NCI-H146 treated with DMSO at 0.1 percent for 48 hours (cell line): ENCODE results near the gene PDE11A.

Source experiments
- DNase-seq: peaks from one replicate; lab custom pipeline; 2025; ENCODE audit not compliant: unreplicated experiment; lab: John Stamatoyannopoulos, UW

Gene PDE11A

DNA sequence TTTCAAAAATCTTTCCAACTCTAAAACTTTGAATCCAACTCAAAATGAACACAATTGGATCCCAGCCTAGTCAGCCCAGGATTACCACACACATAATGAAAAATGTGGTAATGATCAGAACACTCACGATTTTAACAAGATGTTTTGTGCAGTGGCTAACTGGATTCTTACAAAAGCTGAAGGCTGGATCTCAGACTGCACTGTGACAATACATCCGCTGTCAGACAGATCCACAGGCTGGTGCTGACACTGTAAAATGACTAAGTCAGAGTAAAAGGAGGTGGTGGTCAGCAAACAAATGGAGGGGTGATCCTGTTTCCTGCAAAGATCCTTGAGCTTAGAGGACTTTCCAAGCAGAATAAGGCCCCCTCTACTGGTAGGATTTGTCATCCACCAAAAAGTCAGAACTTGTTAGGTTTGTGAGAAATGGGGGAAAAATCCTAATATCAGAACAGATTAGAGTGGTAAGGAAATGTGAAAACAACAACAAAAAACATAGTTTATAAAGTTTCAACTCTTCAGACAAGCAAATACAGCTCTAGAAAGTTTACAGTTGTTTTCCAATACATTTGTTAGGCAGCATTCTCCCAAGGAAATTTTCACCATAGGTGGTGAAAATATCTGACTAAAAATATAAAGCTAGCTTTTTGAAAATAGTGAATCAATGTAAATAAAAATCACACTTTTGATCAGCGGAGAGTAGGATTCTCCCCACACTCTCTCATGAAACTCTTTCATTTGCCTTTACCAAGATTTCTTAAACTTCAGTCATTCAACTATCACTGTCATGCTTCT lies 468.1 kb downstream of the PDE11A start:
- peak; percentile 4 for DNase-seq

DNA sequence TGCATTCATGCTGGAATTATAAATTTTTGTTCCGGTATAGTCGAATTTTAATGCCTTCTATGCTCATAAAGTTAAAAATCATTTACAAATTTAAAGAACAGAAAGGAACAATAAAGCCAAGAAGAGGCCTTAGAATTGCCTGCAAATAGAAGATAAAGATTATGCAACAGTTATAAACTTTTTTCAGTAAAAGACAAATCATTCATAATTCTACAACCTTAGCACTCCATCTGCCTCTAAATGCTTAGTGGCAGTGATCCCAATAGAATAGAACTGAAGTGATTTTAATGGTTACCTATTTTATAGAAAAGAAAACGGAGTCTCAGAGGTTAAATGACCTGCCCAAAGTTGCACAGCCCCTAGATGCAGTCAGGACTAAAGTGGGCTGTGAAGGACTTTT lies 468.8 kb downstream of the PDE11A start:
- no peak for DNase-seq

GRCh38 chr2:177603181-177603580 lies 469.4 kb downstream of the PDE11A start:
- DNase-seq, result no peak

DNA sequence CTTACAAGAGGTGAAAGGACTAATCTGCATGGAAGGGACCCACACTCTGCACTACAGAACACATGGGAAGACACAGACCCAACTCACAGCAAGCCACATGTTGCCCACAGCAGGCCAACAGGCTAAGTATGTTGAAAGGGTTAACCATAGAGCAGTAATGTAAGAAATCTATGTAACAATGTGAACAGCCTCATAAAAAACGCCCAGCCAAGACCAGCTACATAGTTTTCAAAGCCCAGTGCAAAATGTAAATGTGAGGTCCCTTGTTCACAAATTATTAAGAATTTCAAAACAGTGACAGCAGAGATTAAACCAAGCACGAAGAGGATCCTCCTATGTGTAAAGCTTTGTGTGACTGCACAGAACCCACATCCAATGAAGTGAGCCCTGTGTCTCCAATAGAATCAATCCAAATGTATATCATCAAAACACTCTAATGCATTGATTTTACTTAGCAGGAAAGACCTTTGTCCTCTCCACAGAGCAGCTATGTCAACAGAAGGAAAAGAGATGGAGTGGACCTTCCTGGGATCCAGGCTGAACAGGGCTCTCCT lies 469.9 kb downstream of the PDE11A start:
- no peak for DNase-seq

GRCh38 chr2:177600917-177601316 lies 471.7 kb downstream of the PDE11A start:
- DNase-seq, result no peak

- DNase-seq, result no peak
Measured at GRCh38 chr2:177599956-177600355, 472.6 kb downstream of the PDE11A start.

GRCh38 chr2:177599139-177599688 lies 473.4 kb downstream of the PDE11A start:
- DNase-seq, result no peak

- DNase-seq, result no peak
Measured at GRCh38 chr2:177598326-177599138, 474.0 kb downstream of the PDE11A start.

DNA sequence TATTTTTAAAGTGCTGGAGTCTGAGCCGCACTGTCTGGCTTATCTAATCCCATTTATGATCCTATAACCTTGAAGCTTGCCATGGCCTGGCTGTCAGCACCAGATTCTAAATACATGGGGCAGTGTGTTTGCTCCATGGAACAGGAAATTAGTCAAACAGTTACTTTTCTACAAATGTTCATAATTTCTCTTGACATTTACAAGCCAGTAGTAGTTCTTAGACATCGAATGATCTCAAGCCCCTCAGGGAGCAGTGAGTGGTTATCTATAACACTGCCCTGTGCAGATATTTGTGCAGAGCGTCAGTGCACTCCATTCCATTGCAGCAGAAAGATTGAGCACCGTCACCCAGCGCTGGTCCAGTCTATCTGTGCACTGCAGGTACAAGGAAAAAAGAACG lies 474.8 kb downstream of the PDE11A start:
- no peak for DNase-seq

GRCh38 chr2:177596866-177597265 lies 475.7 kb downstream of the PDE11A start:
- DNase-seq, result no peak

DNA sequence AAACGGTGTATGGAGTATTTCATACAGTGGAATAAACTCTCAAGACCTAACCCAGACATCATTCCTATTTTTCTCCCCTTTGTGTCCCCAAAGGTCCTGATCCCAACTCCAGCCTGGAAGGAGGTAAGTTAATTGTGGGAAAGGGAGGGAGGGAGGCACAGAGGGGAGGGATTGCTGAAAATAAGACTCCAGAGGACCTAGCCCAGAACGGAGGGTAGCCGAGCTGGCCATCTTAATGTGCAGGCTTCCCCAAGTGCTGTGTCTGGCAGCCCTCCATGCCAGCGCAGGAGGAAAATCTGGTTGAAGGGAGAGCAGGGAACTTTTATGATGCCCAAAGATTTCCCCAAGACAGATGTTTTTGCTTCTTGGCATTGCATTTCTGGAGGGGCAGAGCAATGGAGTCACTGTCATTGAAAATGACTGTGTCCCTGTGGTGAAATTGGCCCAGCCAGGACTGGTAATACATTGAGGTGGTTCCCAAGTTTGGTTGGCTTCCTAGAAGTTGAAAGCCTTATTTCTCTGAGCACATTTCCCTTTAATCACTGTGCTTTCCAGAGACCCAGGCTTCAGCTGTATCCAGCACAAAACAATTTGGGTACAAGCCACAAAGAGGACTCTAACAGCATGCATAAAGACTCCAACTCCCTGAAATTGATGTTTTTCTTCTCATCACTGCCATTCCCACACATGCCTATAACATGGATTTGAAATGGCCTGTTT lies 477.3 kb downstream of the PDE11A start:
- no peak for DNase-seq

DNA sequence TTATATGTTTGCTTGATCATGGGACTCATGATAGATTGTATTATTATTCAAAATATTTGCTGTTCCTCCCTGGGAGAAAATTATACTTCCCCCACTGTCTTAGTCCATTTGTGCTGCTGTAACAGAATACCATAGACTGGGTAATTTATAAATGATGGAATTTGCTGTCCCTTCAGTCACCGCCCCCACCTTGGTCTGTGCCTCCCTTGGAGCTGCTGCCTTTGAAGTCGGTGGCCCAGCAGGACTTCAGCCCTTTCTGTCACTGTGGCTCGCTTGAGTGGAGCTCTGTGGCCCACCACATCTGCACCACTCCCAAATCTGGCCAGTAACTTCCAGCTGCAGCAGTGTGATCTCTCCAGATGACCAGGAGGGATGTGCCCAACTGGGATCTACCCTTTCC lies 479.2 kb downstream of the PDE11A start:
- DNase-seq, result no peak

DNA sequence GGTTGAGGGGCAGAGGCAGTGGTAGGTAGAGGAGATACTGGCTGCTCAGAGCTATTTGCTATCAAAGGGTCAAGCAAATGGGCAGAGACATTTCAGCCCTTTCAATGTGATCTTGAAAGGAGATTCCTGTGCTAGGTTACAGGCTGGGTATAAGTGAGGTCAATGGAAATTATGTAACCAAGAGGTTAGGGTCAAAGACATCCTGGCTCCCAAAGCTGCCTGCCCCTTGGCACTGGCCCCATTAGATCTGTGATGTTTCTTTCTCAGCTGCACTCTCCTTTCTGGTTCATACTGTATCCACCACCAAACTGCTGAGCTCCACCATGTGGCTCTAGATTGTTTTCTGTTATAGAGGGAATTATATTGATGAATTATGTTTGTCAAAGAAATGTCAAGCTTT lies 479.6 kb downstream of the PDE11A start:
- no peak for DNase-seq

GRCh38 chr2:177592397-177592796 lies 480.2 kb downstream of the PDE11A start:
- DNase-seq, result no peak

DNA sequence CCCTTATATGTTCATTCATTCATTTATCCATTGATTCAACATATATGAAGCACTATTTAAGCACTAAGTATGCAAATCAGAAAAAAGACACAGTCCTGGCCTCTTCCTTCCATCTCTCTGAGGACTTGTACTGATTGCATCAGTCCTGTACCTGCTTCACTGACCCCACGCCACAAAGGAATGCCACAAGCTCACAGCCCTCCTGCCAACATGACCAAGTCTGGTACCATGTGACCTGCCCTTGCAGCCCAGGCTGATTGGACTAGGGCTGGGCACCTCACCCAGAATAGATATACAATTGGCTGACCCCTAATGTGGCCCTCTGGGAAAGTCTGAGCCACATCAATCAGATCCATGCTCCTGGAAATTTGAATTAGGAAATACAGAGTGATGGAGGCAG lies 483.4 kb downstream of the PDE11A start:
- DNase-seq, result no peak

DNA sequence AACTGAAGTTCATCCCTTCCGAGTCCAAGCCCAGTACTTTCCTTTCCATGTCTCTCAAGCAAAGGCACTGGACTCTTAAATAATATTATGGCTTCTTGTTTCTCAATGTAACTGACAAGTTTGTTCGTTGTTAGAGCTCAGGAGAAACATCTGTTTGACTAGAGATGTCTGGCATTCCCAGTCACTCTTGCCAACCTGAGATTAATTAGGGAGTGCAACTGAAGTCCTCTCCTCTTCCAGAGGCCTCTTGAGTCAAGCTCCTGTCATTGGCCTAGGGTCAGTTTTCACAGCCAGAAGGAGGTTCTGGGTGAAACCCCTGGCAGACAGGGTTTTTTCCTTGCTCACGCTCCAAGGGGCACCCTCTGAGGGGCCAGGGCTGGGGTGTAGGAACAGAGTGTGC lies 483.9 kb downstream of the PDE11A start:
- no peak for DNase-seq

DNA sequence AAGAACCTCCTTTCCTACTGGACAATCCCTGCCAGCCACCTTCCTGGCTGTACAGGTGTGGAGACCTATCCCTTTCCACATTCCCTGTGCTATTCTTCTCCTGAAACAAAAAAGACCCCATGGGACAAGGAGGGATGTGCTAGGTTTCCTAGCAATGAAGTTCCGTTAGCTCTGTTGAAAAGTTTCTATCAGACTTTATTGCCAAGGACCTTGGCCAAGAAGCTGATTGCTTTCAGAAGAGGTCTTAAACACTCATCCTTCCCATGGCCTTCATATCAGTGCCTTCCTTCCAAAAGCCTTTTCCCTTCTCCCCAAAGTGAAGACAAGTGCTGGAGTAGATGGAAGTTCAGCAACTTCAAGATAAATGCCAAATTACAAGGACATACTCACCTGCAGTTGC lies 485.2 kb downstream of the PDE11A start:
- DNase-seq, result no peak

DNA sequence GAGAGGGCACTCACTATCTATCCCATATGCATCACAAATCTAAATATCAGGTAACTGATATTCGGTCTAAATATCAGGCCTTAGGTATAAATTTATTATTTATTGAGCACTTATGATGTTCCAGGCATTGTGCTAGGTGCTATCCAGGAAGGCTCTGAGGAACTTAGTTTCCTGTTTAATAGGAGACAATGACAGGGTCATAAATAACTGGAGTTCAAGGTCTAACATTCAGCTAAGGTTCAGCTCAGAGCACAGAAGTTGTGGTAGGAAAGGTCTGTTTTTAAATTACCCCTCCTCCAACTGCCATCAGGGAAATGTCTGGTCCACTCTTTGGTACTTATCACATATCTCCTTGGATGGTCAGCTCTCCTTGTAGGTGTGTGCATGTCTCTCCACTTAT lies 486.4 kb downstream of the PDE11A start:
- DNase-seq, result no peak

- DNase-seq, result no peak
Measured at GRCh38 chr2:177585234-177585863, 487.2 kb downstream of the PDE11A start.

GRCh38 chr2:177584030-177584692 lies 488.4 kb downstream of the PDE11A start:
- DNase-seq, result no peak
